Measurements from ENCODE around the gene SBNO1. TPM values are rescaled to one million over a fixed set of nuclear protein-coding genes. Genes with fewer than 3 reads are reported as not detected.

The SBNO1 gene
- total and polyA plus RNA-seq, 12 donors = 3.8 to 30.9 (median 23.4) TPM

GRCh38 chr12:123269395-123269892 lies 95.2 kb downstream of the SBNO1 start:
- intact Hi-C loops (cut with DNase I) = loop anchor here in 1 of 2 donors (10.0 kb wide), 2 partner anchors 65 to 345 kb away; no protein-coding TSS in a partner anchor
- TF ChIP-seq POLR2A (IDR thresholded peaks at IDR 0.05) (peak in 1 of 2 donors; percentile 27), CTCF (IDR thresholded peaks at IDR 0.05) (peak in 1 of 6 experiments; percentile 17)
- Histone ChIP-seq H3K36me3 (replicated peaks in 1 of 2) (peaks cover 0 to 20% of the 10 kb centered on the region in 2 donors), H3K4me1 (replicated peaks in 1 of 2) (peaks cover 18 to 40% of the 10 kb centered on the region in 2 donors), H3K27me3 (no peaks in the 10 kb centered on the region), H3K9me3 (replicated peaks in 1 of 3) (no peaks in the 10 kb centered on the region), H3K27ac (peak overlapping the region; percentile 21 to 98 (median 63)), H3K4me3 (peak overlapping the region in 3 of 4 donors; percentile 33 to 90 (median 64))
- peak; percentile 68 to 93 (median 77) for DNase-seq
- 0 to 6% (median 2%) methylated on average over 9 to 32 of the region's 32 CpGs for WGBS, 4 donors

- DNase-seq = peak in 1 of 7 donors; percentile 56
- WGBS, 4 donors = 71 to 85% (median 77%) methylated on average over 11 to 13 of the region's 13 CpGs
- intact Hi-C loops (cut with DNase I) = loop anchor here in 1 of 2 donors (10.0 kb wide), 2 partner anchors 66 to 346 kb away; no protein-coding TSS in a partner anchor
These were observed 95.8 kb downstream of the SBNO1 start for GRCh38 chr12:123268850-123269249.

GRCh38 chr12:123267991-123268843 lies 96.4 kb downstream of the SBNO1 start:
- intact Hi-C loops (cut with DNase I) = loop anchor here in 1 of 2 donors (10.0 kb wide), 2 partner anchors 67 to 347 kb away; no protein-coding TSS in a partner anchor
- TF ChIP-seq CTCF (IDR thresholded peaks at IDR 0.05) = no peak
- TF ChIP-seq POLR2A (IDR thresholded peaks at IDR 0.05) = no peak
- Histone ChIP-seq H3K27me3 (no peaks in the 10 kb centered on the region), H3K4me3 (no peak overlapping the region), H3K9me3 (replicated peaks in 1 of 3) (no peaks in the 10 kb centered on the region), H3K4me1 (replicated peaks in 1 of 2) (peaks cover 18 to 40% of the 10 kb centered on the region in 2 donors), H3K27ac (peak overlapping the region in 2 of 5 donors; percentile 89 to 98), H3K36me3 (replicated peaks in 1 of 2) (peaks cover 0 to 26% of the 10 kb centered on the region in 2 donors)
- WGBS, 4 donors = 57 to 67% (median 60%) methylated on average over 24 to 36 of the region's 36 CpGs
- DNase-seq = peak in 1 of 7 donors; percentile 68

More at GRCh38 chr12:123268850-123269249, 95.8 kb downstream of the SBNO1 start:
- H3K4me1 ChIP-seq (replicated peaks in 1 of 2) = peaks cover 18 to 40% of the 10 kb centered on the region in 2 donors
- H3K9me3 ChIP-seq (replicated peaks in 1 of 3) = no peaks in the 10 kb centered on the region
- H3K27ac ChIP-seq = peak overlapping the region in 4 of 5 donors; percentile 60 to 98 (median 76)
- no peak for TF ChIP-seq CTCF (IDR thresholded peaks at IDR 0.05)
- no peak for TF ChIP-seq POLR2A (IDR thresholded peaks at IDR 0.05)
- H3K36me3 ChIP-seq (replicated peaks in 1 of 2) = peaks cover 0 to 25% of the 10 kb centered on the region in 2 donors
- H3K27me3 ChIP-seq = no peaks in the 10 kb centered on the region
- H3K4me3 ChIP-seq = peak overlapping the region in 1 of 4 donors; percentile 90

GRCh38 chr12:123267335-123267920 lies 97.2 kb downstream of the SBNO1 start:
- peaks cover 0 to 30% of the 10 kb centered on the region in 2 donors for H3K36me3 ChIP-seq (replicated peaks in 1 of 2)
- no peak overlapping the region for H3K4me3 ChIP-seq
- no peaks in the 10 kb centered on the region for H3K9me3 ChIP-seq (replicated peaks in 1 of 3)
- TF ChIP-seq POLR2A (IDR thresholded peaks at IDR 0.05) (no peak), CTCF (IDR thresholded peaks at IDR 0.05) (no peak)
- H3K27me3 ChIP-seq = no peaks in the 10 kb centered on the region
- DNase-seq = peak in 1 of 7 donors; percentile 48
- intact Hi-C loops (cut with DNase I) = loop anchor here in 1 of 2 donors (10.0 kb wide), 2 partner anchors 67 to 347 kb away; no protein-coding TSS in a partner anchor
- WGBS, 4 donors = 83 to 97% (median 90%) methylated on average over 6 to 7 of the region's 7 CpGs
- peaks cover 18 to 36% of the 10 kb centered on the region in 2 donors for H3K4me1 ChIP-seq (replicated peaks in 1 of 2)
- peak overlapping the region in 2 of 5 donors; percentile 89 to 98 for H3K27ac ChIP-seq
